Keratinocyte (primary cell): ENCODE results near the gene CTSA. TPM values are rescaled to one million over a fixed set of nuclear protein-coding genes. Genes with fewer than 3 reads are reported as not detected.

Experiments used
- DNase-seq: peaks from one replicate; pipeline ENCODE4 v3.0.0-alpha.2; 2011; ENCODE audit warnings: low read depth, missing footprints, low spot score
- FAIRE-seq: peaks from 2 replicates; lab custom pipeline; 2011; peaks lifted over from hg19 to GRCh38; lab: Jason Lieb, UNC
- H2AFZ ChIP-seq: 2 replicates; pipeline ENCODE4 v1.6.0; 2012; ENCODE audit warnings: low read length, control low read depth, inconsistent platforms; ENCODE audit not compliant: control insufficient read depth
- H3K27ac ChIP-seq: 2 replicates; pipeline ENCODE4 v1.5.1; 2011; ENCODE audit warnings: low read length; ENCODE audit not compliant: control insufficient read depth, insufficient read depth
- H3K27me3 ChIP-seq: 3 replicates; pipeline ENCODE4 v1.6.0; 2011; ENCODE audit warnings: low read length; ENCODE audit not compliant: control insufficient read depth, insufficient read depth; ENCODE audit errors: extremely low read depth
- H3K36me3 ChIP-seq, 2 experiments: 2 replicates in 1 of 2; 3 replicates in 1 of 2; pipeline ENCODE4 v1.5.1; 2011; ENCODE audit warnings: low read length in 2 of 2, mild to moderate bottlenecking in 1 of 2; ENCODE audit not compliant: control insufficient read depth in 2 of 2, insufficient read depth in 2 of 2; ENCODE audit errors: extremely low read depth in 1 of 2
- H3K4me1 ChIP-seq: 3 replicates; pipeline ENCODE4 v1.5.1; 2011; ENCODE audit warnings: low read length; ENCODE audit not compliant: control insufficient read depth, insufficient read depth; ENCODE audit errors: extremely low read depth
- H3K4me2 ChIP-seq: 3 replicates; pipeline ENCODE4 v1.6.0; 2011; ENCODE audit warnings: low read depth, low read length; ENCODE audit not compliant: control insufficient read depth, insufficient read depth; ENCODE audit errors: extremely low read depth
- H3K4me3 ChIP-seq, 3 experiments: fragments of 200-600 bp in 1 of 3; sonication (generic) in 1 of 3; 2 replicates in 2 of 3; 3 replicates in 1 of 3; pipeline ENCODE4 v1.5.1; 2011 to 2016; ENCODE audit warnings: low read length in 3 of 3, mild to moderate bottlenecking in 3 of 3, control low read depth in 2 of 3, inconsistent platforms in 1 of 3, low read depth in 1 of 3, mixed read lengths in 1 of 3, mixed run types in 1 of 3, moderate library complexity in 1 of 3; ENCODE audit not compliant: control insufficient read depth in 2 of 3, insufficient read depth in 2 of 3; ENCODE audit errors: extremely low read depth in 1 of 3
- H3K79me2 ChIP-seq: 2 replicates; pipeline ENCODE4 v1.6.0; 2012; ENCODE audit warnings: low read length; ENCODE audit not compliant: control insufficient read depth, insufficient read depth
- H3K9ac ChIP-seq: 3 replicates; pipeline ENCODE4 v1.6.0; 2011; ENCODE audit warnings: low read length; ENCODE audit not compliant: control insufficient read depth, insufficient read depth; ENCODE audit errors: extremely low read depth
- H3K9me1 ChIP-seq: 3 replicates; pipeline ENCODE4 v1.6.0; 2011; ENCODE audit warnings: low read length; ENCODE audit not compliant: control insufficient read depth, insufficient read depth; ENCODE audit errors: extremely low read depth
- H3K9me3 ChIP-seq: 2 replicates; pipeline ENCODE4 v1.5.1; 2012; ENCODE audit warnings: low read depth, low read length; ENCODE audit not compliant: control insufficient read depth
- H4K20me1 ChIP-seq: 3 replicates; pipeline ENCODE4 v1.6.0; 2011; ENCODE audit warnings: low read length; ENCODE audit not compliant: control insufficient read depth, insufficient read depth; ENCODE audit errors: extremely low read depth
- EZH2 ChIP-seq: IDR thresholded peaks from one replicate; pipeline ENCODE4 v1.6.1; 2012; ENCODE audit warnings: inconsistent platforms, mild to moderate bottlenecking, low read length, moderate library complexity
- dilution Hi-C: fragments of 300-500 bp; cut with MboI; formaldehyde crosslinking; loops from one replicate; pipeline ENCODE4 v1.7.0; 2020; ENCODE audit warnings: low sequenced_read_pairs; ENCODE audit not compliant: extremely low pct_ligation_motif_present
- polyA plus RNA-seq, 5 experiments: library from polyadenylated mRNA; depleted of rRNA in 3 of 5; stranded (reverse) in 3 of 5; stranded (forward) in 1 of 5; unstranded in 1 of 5; fragments of >200 nt; gene quantifications; 1 replicate in 1 of 5; 2 replicates in 3 of 5; 3 replicates in 1 of 5; pipeline versions ENCODE4 v1.2.1 to v1.2.3, GENCODE V29; 2011 to 2012; ENCODE audit warnings: missing spikeins in 2 of 5, low read depth in 1 of 5, low replicate concordance in 1 of 5
- TF ChIP-seq, protein P1 (sequence below), 3 experiments: IDR thresholded peaks in 1 of 3; conservative IDR thresholded peaks in 1 of 3; optimal IDR thresholded peaks in 1 of 3; 2 replicates in 2 of 3; 3 replicates in 1 of 3; pipeline versions ENCODE3 to v1.5.1; 2011; ENCODE audit warnings: low read length in 3 of 3, mild to moderate bottlenecking in 3 of 3, moderate library complexity in 2 of 3, control low read depth in 1 of 3, inconsistent platforms in 1 of 3; ENCODE audit not compliant: insufficient read depth in 2 of 3; ENCODE audit errors: extremely low read depth in 1 of 3

The CTSA gene
- polyA plus RNA-seq, 1 donor (not counting 4 experiments of a cell fraction or from before 2014, with no cell fraction given) = 38.6 TPM

DNA sequence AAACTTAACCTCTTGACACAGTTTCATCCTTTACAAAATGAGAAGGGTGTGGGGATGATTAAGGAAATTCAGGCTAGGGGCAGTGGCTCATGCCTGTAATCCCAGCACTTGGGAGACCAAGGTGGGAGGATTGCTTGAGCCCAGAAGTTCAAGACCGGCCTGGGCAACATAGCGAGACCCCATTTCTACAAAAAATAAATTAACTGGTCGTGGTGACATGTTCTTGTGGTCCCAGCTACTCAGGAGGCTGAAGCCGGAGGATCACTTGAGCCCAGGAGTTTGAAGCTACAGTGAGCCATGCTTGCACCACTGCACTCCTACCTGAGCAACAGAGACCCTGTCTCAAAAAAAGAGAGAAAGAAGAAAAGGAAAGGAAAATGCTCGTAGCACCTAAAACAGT is 24.7 kb upstream of the CTSA start:
- Histone ChIP-seq H3K9me3 (no peaks in the 10 kb centered on the region), H3K27ac (no peak overlapping the region), H4K20me1 (no peaks in the 10 kb centered on the region), H3K4me1 (peaks cover 18% of the 10 kb centered on the region), H3K27me3 (no peaks in the 10 kb centered on the region), H3K9ac (no peak overlapping the region), H3K4me3 (no peak overlapping the region), H3K4me2 (no peak overlapping the region), H2AFZ (no peak overlapping the region), H3K9me1 (peaks cover 2% of the 10 kb centered on the region), H3K36me3 (no peaks in the 10 kb centered on the region), H3K79me2 (no peaks in the 10 kb centered on the region)
- dilution Hi-C loops = no loop called here
- TF ChIP-seq EZH2 = no peak
- TF ChIP-seq, protein P1, sequence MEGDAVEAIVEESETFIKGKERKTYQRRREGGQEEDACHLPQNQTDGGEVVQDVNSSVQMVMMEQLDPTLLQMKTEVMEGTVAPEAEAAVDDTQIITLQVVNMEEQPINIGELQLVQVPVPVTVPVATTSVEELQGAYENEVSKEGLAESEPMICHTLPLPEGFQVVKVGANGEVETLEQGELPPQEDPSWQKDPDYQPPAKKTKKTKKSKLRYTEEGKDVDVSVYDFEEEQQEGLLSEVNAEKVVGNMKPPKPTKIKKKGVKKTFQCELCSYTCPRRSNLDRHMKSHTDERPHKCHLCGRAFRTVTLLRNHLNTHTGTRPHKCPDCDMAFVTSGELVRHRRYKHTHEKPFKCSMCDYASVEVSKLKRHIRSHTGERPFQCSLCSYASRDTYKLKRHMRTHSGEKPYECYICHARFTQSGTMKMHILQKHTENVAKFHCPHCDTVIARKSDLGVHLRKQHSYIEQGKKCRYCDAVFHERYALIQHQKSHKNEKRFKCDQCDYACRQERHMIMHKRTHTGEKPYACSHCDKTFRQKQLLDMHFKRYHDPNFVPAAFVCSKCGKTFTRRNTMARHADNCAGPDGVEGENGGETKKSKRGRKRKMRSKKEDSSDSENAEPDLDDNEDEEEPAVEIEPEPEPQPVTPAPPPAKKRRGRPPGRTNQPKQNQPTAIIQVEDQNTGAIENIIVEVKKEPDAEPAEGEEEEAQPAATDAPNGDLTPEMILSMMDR (optimal IDR thresholded peaks at IDR 0.05 in 1 of 3, IDR thresholded peaks at IDR 0.05 in 1 of 3, conservative IDR thresholded peaks at IDR 0.05 in 1 of 3; ENCODE audit: extremely low read depth in 1 of 3, insufficient read depth in 2 of 3, low read length in 3 of 3) = no peak
- DNase-seq (no peak), FAIRE-seq (no peak)

DNA sequence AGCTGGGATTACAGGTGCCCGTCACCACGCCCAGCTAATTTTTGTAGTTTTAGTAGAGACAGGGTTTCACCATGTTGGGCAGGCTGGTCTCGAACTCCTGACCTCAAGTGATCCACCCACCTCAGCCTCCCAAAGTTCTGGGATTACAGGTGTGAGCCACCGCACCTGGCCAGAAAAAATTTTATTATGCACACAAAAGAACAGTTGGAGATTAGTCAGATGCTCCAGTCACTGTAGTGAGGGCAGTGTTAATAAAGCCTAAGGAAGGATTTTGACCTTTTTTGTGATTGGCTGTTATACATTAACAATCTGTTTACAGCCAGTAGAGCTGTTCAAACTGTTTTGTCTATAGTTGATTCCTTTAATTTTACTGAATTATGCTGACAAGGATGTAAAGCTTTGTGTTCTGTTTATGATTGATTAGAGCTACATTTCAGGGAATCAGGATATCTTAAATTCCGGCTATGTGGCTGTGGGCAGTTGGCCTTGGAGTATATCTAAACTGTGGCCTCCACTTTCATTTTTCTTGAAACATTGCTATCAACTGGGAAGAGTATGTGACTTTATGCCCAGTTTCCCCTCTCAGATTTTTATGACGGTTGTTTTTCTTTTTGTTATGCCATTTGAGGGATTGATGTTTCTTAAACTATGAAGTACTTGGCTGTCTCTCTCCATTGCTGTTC is 23.9 kb upstream of the CTSA start:
- peaks cover 18% of the 10 kb centered on the region for H3K4me1 ChIP-seq
- peak overlapping the region; percentile 28 for H3K9ac ChIP-seq
- H3K79me2 ChIP-seq = no peaks in the 10 kb centered on the region
- no peak for DNase-seq
- peaks cover 2% of the 10 kb centered on the region for H3K9me1 ChIP-seq
- H3K36me3 ChIP-seq = no peaks in the 10 kb centered on the region
- no peak overlapping the region for H2AFZ ChIP-seq
- FAIRE-seq = no peak
- no peaks in the 10 kb centered on the region for H4K20me1 ChIP-seq
- no peak overlapping the region for H3K4me3 ChIP-seq
- dilution Hi-C loops = no loop called here
- H3K4me2 ChIP-seq = no peak overlapping the region
- no peaks in the 10 kb centered on the region for H3K9me3 ChIP-seq
- H3K27me3 ChIP-seq = no peaks in the 10 kb centered on the region
- peak overlapping the region; percentile 68 for H3K27ac ChIP-seq
- TF ChIP-seq EZH2 = no peak
- TF ChIP-seq, protein P1 (optimal IDR thresholded peaks at IDR 0.05 in 1 of 3, IDR thresholded peaks at IDR 0.05 in 1 of 3, conservative IDR thresholded peaks at IDR 0.05 in 1 of 3; ENCODE audit: extremely low read depth in 1 of 3, insufficient read depth in 2 of 3, low read length in 3 of 3) = no peak
